Esophagus squamous epithelium (tissue), 5 donors: ENCODE data around the gene CRISP3. TPM values are rescaled to one million over a fixed set of nuclear protein-coding genes. Genes with fewer than 3 reads are reported as not detected.

ENCODE experiments used
- DNase-seq: peaks from one replicate; lab custom pipeline; 2025; lab: John Stamatoyannopoulos, UW
- H3K27ac ChIP-seq, 4 donors: fragments of 200-600 bp; sonication (generic); one replicate each; pipeline ENCODE4 v1.5.1; 2016 to 2019; ENCODE audit warnings: mild to moderate bottlenecking in 1 of 4
- H3K27me3 ChIP-seq, 4 donors: fragments of 200-600 bp; sonication (generic); 1 replicate in 3 of 4; 2 replicates in 1 of 4; pipeline versions ENCODE4 v1.5.1 to v1.6.0; 2017 to 2021; ENCODE audit warnings: antibody characterized with exemption in 1 of 4
- H3K36me3 ChIP-seq, 3 donors: fragments of 200-600 bp; sonication (generic); one replicate each; pipeline ENCODE4 v1.5.1; 2016 to 2019
- H3K4me1 ChIP-seq, 3 donors: fragments of 200-600 bp; sonication (generic); one replicate each; pipeline ENCODE4 v1.5.1; 2017 to 2019
- H3K4me3 ChIP-seq, 4 donors: fragments of 200-600 bp; sonication (generic); 1 replicate in 3 of 4; 2 replicates in 1 of 4; pipeline ENCODE4 v1.5.1; 2016 to 2019; ENCODE audit warnings: mild to moderate bottlenecking in 2 of 4, moderate library complexity in 1 of 4
- H3K9me3 ChIP-seq, 3 donors: fragments of 200-600 bp; sonication (generic); one replicate each; pipeline ENCODE4 v1.5.1; 2016 to 2019
- POLR2A ChIP-seq, 4 donors: fragments of 450-650 bp; IDR thresholded peaks; one replicate each; pipeline ENCODE4 v1.6.1; 2017; ENCODE audit warnings: antibody characterized with exemption in 4 of 4, mild to moderate bottlenecking in 4 of 4, moderate library complexity in 3 of 4
- WGBS, 2 donors: methylation state at CpG; one replicate each; pipeline ENCODE4 v1.1.5; 2018; 5-methylcytosine and 5-hydroxymethylcytosine counted together
- intact Hi-C: fragments of 100-400 bp; cut with DNase I; formaldehyde crosslinking; loops from one replicate; pipeline ENCODE4 v1.15.0; 2022
- total RNA-seq, 4 donors: library from RNA; depleted of rRNA; stranded (reverse); fragments of >200 nt; gene quantifications; one replicate each; pipeline ENCODE4 v1.1.0, GENCODE V29; 2016
- TF ChIP-seq, protein P1 (sequence below), 6 experiments: fragments of 450-650 bp in 4 of 6; fragments of 200-600 bp in 2 of 6; sonication (generic) in 2 of 6; IDR thresholded peaks; one replicate each; pipeline ENCODE4 v1.5.1; 2016 to 2019; ENCODE audit warnings: antibody characterized with exemption in 6 of 6, mild to moderate bottlenecking in 4 of 6, moderate library complexity in 4 of 6
- donor health status: DM: yes; HTN: yes; CAD: no.

CRISP3 gene
- total RNA-seq, 4 donors from 2014 or later = 6.1 to 114 (median 48.8) TPM

DNA sequence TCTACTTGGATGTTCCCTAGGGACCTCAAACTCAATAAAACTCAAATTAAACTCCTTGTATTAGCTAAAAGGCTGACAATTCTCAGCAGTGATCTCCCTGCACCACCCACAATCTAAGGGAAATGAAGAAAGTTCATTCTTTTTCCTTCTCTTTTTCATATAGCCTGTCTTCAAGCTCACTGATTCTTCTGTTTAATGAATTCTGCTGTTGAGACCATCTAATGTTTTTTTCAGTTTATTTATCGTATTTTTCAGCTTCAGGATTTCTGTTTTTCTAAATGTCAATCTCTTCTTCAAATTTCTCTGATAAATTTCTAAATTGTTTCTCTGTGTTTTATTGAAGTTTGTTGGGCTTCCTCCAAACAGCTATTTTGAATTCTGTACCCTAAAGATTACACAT is 50.7 kb downstream of the CRISP3 start:
- Histone ChIP-seq H3K36me3 (no peaks in the 10 kb centered on the region), H3K9me3 (peaks cover 0 to 15% (median 4%) of the 10 kb centered on the region in 3 donors), H3K27me3 (no peaks in the 10 kb centered on the region), H3K4me1 (no peaks in the 10 kb centered on the region), H3K4me3 (no peak overlapping the region), H3K27ac (no peak overlapping the region)
- WGBS, 2 donors = 60 to 72% methylated on average over 1 of the region's 1 CpG
- TF ChIP-seq, protein P1, sequence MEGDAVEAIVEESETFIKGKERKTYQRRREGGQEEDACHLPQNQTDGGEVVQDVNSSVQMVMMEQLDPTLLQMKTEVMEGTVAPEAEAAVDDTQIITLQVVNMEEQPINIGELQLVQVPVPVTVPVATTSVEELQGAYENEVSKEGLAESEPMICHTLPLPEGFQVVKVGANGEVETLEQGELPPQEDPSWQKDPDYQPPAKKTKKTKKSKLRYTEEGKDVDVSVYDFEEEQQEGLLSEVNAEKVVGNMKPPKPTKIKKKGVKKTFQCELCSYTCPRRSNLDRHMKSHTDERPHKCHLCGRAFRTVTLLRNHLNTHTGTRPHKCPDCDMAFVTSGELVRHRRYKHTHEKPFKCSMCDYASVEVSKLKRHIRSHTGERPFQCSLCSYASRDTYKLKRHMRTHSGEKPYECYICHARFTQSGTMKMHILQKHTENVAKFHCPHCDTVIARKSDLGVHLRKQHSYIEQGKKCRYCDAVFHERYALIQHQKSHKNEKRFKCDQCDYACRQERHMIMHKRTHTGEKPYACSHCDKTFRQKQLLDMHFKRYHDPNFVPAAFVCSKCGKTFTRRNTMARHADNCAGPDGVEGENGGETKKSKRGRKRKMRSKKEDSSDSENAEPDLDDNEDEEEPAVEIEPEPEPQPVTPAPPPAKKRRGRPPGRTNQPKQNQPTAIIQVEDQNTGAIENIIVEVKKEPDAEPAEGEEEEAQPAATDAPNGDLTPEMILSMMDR (IDR thresholded peaks at IDR 0.05) = no peak
- no peak for TF ChIP-seq POLR2A (IDR thresholded peaks at IDR 0.05)
- intact Hi-C loops = no loop called here
- DNase-seq = no peak

DNA sequence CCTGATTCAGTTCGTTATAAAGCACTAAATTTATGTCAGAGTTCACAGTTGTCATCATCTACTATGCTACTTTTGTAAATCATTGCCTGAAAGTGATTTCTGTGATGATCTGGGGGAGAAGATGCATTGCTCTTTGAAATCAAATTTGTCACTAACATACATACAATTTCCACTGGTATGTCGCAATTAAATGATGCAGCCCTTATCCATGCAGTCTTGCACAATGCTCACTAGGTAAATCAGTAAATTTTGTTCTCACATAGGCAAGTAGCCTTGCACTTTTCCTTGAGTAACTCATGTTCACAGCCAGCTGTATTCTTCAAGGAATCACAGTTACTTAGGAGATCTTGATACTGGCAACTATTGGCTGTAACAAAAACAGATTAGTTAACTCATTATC is 51.7 kb downstream of the CRISP3 start:
- no peak overlapping the region for H3K27ac ChIP-seq
- DNase-seq = no peak
- 66 to 71% methylated on average over 2 of the region's 2 CpGs for WGBS, 2 donors
- TF ChIP-seq, protein P1 (IDR thresholded peaks at IDR 0.05) = no peak
- no peak for TF ChIP-seq POLR2A (IDR thresholded peaks at IDR 0.05)
- no peaks in the 10 kb centered on the region for H3K27me3 ChIP-seq
- no peaks in the 10 kb centered on the region for H3K36me3 ChIP-seq
- H3K4me1 ChIP-seq = no peaks in the 10 kb centered on the region
- intact Hi-C loops = no loop called here
- H3K4me3 ChIP-seq = no peak overlapping the region
- peaks cover 0 to 15% (median 4%) of the 10 kb centered on the region in 3 donors for H3K9me3 ChIP-seq

Other genes starting within 250 kb of the CRISP3 start
- gene GLYATL3, start 244.5 kb downstream of the CRISP3 start, total RNA-seq = not detected
- gene C6orf141, start 193.7 kb downstream of the CRISP3 start, total RNA-seq = 10 to 100 TPM in 3 of 4 donors, 1 to 10 TPM in 1; 10.0 to 22.8 (median 18.3) TPM
- under 1 TPM in 1 of 4 donors, not detected in 3; 0.19 TPM for gene RHAG, start 107.5 kb downstream of the CRISP3 start, total RNA-seq
- under 1 TPM in 2 of 4 donors, not detected in 2; 0.57 to 0.76 TPM for gene CRISP2, start 30.8 kb downstream of the CRISP3 start, total RNA-seq
- not detected for gene PGK2, start 42.9 kb upstream of the CRISP3 start, total RNA-seq
- not detected for gene CRISP1, start 122.1 kb upstream of the CRISP3 start, total RNA-seq
- not detected for gene DEFB114, start 219.8 kb upstream of the CRISP3 start, total RNA-seq
- not detected for gene DEFB113, start 225.2 kb upstream of the CRISP3 start, total RNA-seq